ENCODE measurements around the gene FIGLA. TPM values are rescaled to one million over a fixed set of nuclear protein-coding genes. Genes with fewer than 3 reads are reported as not detected.

Gene FIGLA
- total and polyA plus RNA-seq, 2 of the 8 experiments (the other 6 are each of a cell fraction or from before 2014, with no cell fraction given): not detected

DNA sequence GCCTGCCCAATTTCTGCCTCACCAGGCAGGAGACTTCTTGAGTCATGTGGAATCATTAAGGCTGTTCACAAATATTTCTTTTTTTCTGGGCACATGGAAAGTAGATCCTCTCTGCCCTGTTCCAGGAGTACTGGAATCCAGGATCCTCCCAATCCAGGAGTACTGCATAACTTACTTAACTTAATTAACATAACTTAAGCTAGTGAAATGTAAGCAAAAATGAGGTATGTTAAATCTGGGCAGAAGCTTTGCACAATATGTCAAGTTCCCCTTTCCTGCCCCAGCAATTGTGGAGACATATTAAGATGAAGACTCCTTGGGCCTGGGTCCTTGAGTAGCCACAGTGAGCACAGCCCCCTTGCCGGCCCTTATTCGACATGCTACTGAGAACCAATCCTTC is 41.9 kb upstream of the FIGLA start (continued):
- TF ChIP-seq, protein P1, sequence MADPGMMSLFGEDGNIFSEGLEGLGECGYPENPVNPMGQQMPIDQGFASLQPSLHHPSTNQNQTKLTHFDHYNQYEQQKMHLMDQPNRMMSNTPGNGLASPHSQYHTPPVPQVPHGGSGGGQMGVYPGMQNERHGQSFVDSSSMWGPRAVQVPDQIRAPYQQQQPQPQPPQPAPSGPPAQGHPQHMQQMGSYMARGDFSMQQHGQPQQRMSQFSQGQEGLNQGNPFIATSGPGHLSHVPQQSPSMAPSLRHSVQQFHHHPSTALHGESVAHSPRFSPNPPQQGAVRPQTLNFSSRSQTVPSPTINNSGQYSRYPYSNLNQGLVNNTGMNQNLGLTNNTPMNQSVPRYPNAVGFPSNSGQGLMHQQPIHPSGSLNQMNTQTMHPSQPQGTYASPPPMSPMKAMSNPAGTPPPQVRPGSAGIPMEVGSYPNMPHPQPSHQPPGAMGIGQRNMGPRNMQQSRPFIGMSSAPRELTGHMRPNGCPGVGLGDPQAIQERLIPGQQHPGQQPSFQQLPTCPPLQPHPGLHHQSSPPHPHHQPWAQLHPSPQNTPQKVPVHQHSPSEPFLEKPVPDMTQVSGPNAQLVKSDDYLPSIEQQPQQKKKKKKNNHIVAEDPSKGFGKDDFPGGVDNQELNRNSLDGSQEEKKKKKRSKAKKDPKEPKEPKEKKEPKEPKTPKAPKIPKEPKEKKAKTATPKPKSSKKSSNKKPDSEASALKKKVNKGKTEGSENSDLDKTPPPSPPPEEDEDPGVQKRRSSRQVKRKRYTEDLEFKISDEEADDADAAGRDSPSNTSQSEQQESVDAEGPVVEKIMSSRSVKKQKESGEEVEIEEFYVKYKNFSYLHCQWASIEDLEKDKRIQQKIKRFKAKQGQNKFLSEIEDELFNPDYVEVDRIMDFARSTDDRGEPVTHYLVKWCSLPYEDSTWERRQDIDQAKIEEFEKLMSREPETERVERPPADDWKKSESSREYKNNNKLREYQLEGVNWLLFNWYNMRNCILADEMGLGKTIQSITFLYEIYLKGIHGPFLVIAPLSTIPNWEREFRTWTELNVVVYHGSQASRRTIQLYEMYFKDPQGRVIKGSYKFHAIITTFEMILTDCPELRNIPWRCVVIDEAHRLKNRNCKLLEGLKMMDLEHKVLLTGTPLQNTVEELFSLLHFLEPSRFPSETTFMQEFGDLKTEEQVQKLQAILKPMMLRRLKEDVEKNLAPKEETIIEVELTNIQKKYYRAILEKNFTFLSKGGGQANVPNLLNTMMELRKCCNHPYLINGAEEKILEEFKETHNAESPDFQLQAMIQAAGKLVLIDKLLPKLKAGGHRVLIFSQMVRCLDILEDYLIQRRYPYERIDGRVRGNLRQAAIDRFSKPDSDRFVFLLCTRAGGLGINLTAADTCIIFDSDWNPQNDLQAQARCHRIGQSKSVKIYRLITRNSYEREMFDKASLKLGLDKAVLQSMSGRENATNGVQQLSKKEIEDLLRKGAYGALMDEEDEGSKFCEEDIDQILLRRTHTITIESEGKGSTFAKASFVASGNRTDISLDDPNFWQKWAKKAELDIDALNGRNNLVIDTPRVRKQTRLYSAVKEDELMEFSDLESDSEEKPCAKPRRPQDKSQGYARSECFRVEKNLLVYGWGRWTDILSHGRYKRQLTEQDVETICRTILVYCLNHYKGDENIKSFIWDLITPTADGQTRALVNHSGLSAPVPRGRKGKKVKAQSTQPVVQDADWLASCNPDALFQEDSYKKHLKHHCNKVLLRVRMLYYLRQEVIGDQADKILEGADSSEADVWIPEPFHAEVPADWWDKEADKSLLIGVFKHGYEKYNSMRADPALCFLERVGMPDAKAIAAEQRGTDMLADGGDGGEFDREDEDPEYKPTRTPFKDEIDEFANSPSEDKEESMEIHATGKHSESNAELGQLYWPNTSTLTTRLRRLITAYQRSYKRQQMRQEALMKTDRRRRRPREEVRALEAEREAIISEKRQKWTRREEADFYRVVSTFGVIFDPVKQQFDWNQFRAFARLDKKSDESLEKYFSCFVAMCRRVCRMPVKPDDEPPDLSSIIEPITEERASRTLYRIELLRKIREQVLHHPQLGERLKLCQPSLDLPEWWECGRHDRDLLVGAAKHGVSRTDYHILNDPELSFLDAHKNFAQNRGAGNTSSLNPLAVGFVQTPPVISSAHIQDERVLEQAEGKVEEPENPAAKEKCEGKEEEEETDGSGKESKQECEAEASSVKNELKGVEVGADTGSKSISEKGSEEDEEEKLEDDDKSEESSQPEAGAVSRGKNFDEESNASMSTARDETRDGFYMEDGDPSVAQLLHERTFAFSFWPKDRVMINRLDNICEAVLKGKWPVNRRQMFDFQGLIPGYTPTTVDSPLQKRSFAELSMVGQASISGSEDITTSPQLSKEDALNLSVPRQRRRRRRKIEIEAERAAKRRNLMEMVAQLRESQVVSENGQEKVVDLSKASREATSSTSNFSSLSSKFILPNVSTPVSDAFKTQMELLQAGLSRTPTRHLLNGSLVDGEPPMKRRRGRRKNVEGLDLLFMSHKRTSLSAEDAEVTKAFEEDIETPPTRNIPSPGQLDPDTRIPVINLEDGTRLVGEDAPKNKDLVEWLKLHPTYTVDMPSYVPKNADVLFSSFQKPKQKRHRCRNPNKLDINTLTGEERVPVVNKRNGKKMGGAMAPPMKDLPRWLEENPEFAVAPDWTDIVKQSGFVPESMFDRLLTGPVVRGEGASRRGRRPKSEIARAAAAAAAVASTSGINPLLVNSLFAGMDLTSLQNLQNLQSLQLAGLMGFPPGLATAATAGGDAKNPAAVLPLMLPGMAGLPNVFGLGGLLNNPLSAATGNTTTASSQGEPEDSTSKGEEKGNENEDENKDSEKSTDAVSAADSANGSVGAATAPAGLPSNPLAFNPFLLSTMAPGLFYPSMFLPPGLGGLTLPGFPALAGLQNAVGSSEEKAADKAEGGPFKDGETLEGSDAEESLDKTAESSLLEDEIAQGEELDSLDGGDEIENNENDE (IDR thresholded peaks at IDR 0.05; ENCODE audit: insufficient replicate concordance, low read length): no peak
- TF ChIP-seq TAF7 (optimal IDR thresholded peaks at IDR 0.05; ENCODE audit: borderline replicate concordance, low read depth, low read length) (no peak), ASH2L (IDR thresholded peaks at IDR 0.05; ENCODE audit: low read length) (no peak), GTF2F1 (IDR thresholded peaks at IDR 0.05; ENCODE audit: borderline replicate concordance, low read depth, low read length) (no peak), RNF2 (IDR thresholded peaks at IDR 0.05; ENCODE audit: borderline replicate concordance, low read depth, low read length, missing control alignments, poor library complexity, severe bottlenecking) (no peak), BRCA1 (IDR thresholded peaks at IDR 0.05; ENCODE audit: low read depth, low read length) (no peak), CREB1 (IDR thresholded peaks at IDR 0.05) (no peak)
- TF ChIP-seq, protein P2, sequence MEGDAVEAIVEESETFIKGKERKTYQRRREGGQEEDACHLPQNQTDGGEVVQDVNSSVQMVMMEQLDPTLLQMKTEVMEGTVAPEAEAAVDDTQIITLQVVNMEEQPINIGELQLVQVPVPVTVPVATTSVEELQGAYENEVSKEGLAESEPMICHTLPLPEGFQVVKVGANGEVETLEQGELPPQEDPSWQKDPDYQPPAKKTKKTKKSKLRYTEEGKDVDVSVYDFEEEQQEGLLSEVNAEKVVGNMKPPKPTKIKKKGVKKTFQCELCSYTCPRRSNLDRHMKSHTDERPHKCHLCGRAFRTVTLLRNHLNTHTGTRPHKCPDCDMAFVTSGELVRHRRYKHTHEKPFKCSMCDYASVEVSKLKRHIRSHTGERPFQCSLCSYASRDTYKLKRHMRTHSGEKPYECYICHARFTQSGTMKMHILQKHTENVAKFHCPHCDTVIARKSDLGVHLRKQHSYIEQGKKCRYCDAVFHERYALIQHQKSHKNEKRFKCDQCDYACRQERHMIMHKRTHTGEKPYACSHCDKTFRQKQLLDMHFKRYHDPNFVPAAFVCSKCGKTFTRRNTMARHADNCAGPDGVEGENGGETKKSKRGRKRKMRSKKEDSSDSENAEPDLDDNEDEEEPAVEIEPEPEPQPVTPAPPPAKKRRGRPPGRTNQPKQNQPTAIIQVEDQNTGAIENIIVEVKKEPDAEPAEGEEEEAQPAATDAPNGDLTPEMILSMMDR (IDR thresholded peaks at IDR 0.05; ENCODE audit: control extremely low read depth in 1 of 3, insufficient read depth in 1 of 3, low read depth in 1 of 3, low read length in 3 of 3): no peak
- TF ChIP-seq, protein P3, sequence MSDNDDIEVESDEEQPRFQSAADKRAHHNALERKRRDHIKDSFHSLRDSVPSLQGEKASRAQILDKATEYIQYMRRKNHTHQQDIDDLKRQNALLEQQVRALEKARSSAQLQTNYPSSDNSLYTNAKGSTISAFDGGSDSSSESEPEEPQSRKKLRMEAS (IDR thresholded peaks at IDR 0.05): no peak
